Jurkat, Clone E6-1 (cell line): Measurements from ENCODE around the gene C20orf144.
"Not testable (repeated sequence)": the region's sequence is repeated elsewhere in the genome, so short reads cannot be mapped to it uniquely, and the experiment has no call there.

ENCODE experiments used
- DNase-seq: peaks from one replicate; pipeline ENCODE4 v3.0.0-alpha.2; 2011; ENCODE audit warnings: low read depth, low spot score
- H3K4me3 ChIP-seq: 2 replicates; pipeline ENCODE4 v1.5.1; 2011; ENCODE audit warnings: mild to moderate bottlenecking, low read length, control low read depth, moderate library complexity

C20orf144 gene

DNA sequence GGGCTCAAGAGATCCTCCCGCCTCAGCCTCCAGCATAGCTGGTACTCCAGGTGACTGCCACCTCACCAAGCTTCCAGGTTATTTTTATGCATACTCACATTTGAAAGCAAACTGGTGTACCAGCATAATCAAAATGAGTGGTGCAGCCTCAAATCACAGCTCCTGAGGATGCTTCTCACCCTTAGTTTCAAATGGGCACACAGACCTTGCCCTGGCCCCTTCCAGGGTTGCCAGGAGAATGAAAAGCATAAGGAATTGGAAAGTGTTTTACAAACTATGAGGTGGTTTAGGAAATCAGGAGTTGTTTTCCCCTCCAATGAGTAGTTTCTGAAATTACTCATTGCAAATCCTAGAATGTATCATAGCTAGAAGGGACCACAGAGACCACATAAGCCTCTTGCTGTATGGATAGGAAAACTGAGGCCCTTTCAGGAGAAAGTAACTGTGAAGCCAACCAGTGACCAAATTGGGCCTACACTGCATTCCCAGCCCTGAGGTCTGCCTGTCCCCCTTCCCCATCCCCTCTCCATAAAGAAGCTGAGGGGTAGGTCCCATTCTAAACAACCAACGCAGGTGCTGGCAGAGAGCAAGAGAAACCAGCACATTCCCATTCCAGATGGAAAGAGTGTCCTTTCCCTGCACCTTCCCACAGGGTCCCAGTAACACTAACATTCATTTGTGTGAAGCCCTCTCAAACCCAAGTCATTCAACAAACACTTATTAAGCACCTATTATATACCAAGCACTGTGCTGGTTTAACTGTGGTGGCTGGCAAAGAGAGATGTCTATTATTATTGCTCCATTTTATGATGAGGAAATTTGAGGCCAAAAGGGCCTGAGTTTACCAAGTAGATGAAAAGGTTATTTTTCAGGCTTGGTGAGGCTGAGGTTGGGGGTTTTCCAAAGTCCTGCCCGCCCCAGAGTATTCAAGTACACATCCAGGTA lies 26.1 kb downstream of the C20orf144 start:
- H3K4me3 ChIP-seq = no peak overlapping the region
- no peak for DNase-seq

GRCh38 chr20:33688938-33689424 lies 26.9 kb downstream of the C20orf144 start:
- H3K4me3 ChIP-seq = no peak overlapping the region
- no peak for DNase-seq

- DNase-seq = no peak
- H3K4me3 ChIP-seq = no peak overlapping the region
Observed at GRCh38 chr20:33689493-33689892, 27.4 kb downstream of the C20orf144 start.

GRCh38 chr20:33689973-33690372 lies 27.8 kb downstream of the C20orf144 start:
- DNase-seq = peak; percentile 81
- peak overlapping the region; percentile 11; the same call in 1 of the 2 replicates for H3K4me3 ChIP-seq

DNA sequence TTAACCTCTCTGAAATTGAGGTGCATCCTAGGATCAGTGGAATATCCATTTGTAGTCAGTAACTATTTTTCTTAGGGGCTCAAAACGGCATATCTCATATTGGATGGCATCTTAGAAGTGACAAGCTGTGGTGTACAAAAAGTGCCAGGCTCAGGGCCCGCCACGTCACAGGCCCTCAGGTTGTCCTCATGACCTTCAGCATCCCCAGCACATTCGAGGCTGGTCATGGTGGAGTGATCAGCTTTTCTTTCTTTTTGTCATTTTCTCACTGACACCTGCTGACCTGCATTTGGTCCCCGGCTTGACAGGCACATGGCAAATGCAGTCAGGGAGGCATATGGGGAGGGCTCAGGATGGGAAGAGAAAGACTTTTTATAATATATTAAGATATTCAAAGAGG lies 31.2 kb downstream of the C20orf144 start:
- DNase-seq = no peak
- no peak overlapping the region for H3K4me3 ChIP-seq

DNA sequence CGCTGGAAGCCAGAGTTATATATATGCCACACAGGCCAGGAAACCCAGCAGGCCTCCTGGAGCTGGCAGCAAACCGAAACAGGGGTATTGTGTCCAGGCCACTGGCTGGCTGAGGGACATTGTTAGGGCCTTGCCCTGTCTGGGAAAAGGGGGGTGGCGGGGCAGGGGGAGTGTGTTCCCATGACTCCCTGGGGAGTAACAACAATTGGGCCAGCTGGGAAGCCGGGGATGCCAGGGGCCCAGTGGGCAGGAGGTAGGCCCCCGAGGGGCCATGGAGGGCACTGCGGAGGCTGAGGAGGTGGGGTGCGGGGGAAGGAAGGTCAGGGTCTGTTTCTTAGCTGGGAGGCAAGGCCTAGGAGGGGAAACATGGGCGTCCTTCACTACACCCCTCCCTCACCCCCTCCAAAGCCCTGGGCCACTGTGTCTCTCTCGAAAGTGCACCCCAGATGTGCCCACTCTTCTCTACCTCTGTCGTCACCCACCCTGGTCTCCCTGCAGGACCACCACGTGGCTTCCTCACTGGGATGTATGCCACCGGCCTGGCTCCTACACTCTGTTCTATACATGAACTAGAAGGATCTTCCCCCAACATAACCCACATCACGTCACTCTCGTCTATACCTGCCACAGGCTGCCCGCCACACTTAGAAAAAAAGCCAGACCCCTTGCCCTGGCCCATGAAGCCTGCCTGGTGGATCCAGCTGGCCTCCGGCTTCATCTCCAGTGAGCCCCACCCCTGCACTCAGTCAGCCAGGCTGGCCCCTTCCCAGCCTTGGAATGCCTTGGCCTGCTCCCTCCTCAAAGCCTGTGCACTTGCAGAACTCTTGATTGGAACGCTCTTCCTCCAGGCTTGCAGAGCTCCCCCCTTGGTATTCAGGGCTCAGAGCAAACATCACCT lies 31.9 kb downstream of the C20orf144 start:
- H3K4me3 ChIP-seq = no peak overlapping the region
- no peak for DNase-seq

DNA sequence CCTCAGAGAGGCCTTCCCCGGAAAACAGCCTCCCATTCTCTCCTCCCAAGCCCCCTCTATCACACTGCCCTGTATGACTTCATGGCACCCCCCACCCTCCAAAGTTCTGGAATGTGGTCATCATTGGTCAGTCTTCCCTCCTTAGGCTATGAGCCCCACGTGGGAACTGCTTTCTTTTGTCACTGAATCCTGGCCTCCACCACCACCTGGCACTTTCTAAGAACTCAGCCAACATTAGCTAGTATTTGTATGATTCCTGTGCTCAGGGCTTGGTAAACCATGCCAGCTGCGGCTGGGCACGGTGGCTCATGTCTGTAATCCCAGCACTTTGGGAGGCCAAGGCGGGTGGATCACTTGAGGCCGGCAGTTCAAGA lies 32.5 kb downstream of the C20orf144 start:
- no peak for DNase-seq
- H3K4me3 ChIP-seq = no peak overlapping the region

GRCh38 chr20:33696448-33696847 lies 34.3 kb downstream of the C20orf144 start:
- no peak for DNase-seq
- H3K4me3 ChIP-seq = no peak overlapping the region

DNA sequence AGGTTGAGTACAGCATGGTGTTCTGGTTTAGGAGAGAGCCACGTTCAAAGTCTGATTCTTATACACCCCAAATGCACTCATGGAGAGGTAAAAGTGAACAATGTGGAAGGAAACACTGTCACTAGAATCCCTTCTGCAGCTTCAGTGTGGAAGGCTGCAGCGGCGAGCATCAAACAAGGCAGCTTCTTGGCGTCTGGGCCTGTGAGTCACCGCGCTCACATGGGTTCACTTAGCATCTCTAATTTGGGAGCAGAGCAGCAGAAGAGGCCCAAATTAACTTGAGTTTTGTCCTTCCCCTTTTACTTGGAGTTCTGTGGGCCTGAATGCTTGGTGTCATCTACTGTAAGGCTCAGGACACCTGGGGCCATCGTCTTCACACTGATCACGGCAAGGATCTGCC lies 35.0 kb downstream of the C20orf144 start:
- no peak overlapping the region for H3K4me3 ChIP-seq
- DNase-seq = no peak

- DNase-seq, H3K4me3 ChIP-seq: not testable (repeated sequence)
Observed at GRCh38 chr20:33698966-33699365, 36.8 kb downstream of the C20orf144 start.

DNA sequence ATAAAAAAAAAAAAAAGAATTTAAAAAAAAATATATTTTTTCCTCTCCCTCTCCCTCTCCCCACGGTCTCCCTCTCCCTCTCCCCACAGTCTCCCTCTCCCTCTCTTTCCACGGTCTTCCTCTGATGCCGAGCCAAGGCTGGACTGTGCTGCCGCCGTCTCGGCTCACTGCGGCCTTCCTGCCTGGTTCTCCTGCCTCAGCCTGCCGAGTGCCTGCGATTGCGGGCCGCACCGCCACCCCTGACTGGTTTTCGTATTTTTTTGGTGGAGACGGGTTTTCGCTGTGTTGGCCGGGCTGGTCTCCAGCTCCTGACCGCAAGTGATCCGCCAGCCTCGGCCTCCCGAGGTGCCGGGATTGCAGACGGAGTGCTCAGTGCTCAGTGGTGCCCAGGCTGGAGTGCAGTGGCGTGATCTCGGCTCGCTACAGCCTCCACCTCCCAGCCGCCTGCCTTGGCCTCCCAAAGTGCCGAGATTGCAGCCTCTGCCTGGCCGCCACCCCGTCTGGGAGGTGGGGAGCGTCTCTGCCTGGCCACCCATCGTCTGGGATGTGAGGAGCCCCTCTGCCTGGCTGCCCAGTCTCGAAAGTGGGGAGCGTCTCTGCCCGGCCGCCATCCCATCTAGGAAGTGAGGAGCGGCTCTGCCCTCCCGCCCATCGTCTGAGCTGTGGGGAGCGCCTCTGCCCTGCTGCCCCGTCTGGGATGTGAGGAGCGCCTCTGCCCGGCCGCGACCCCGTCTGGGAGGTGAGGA lies 38.7 kb downstream of the C20orf144 start:
- not testable (repeated sequence) for H3K4me3 ChIP-seq, DNase-seq

DNA sequence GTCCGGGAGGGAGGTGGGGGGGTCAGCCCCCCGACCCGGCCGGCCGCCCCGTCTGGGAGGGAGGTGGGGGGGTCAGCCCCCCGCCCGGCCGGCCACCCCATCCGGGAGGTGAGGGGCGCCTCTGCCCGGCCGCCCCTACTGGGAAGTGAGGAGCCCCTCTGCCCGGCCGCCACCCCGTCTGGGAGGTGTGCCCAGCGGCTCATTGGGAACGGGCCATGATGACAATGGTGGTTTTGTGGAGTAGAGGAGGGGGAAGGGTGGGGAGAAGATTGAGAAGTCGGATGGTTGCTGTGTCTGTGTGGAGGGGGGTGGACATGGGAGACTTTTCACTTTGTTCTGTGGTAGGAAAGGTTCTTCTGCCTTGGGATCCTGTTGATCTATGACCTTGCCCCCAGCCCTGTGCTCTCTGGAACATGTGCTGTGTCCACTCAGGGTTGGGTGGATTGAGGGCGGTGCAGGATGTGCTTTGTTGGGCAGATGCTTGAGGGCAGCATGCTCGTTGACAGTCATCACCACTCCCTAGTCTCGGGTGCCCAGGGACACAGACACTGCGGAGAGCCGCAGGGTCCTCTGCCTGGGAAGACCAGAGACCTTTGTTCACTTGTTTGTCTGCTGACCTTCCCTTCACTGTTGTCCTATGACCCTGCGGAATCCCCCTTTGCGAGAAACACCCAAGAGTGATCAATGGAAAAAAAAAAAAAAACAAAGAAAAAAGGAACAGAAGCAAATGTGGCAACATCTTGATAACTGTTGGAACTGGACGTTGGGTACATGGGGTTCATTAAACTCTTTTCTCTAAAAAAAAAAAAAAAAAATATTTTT lies 39.7 kb downstream of the C20orf144 start:
- DNase-seq = no peak
- H3K4me3 ChIP-seq = no peak overlapping the region

- H3K4me3 ChIP-seq = no peak overlapping the region
- DNase-seq = no peak
Observed at GRCh38 chr20:33702861-33703260, 40.7 kb downstream of the C20orf144 start.

GRCh38 chr20:33703498-33704137 lies 41.5 kb downstream of the C20orf144 start:
- H3K4me3 ChIP-seq = no peak overlapping the region
- no peak for DNase-seq

- no peak for DNase-seq
- H3K4me3 ChIP-seq = no peak overlapping the region
Observed at GRCh38 chr20:33704197-33704924, 42.2 kb downstream of the C20orf144 start.

GRCh38 chr20:33707668-33708067 lies 45.5 kb downstream of the C20orf144 start:
- no peak for DNase-seq
- no peak overlapping the region for H3K4me3 ChIP-seq

- H3K4me3 ChIP-seq = no peak overlapping the region
- DNase-seq = no peak
Observed at GRCh38 chr20:33709398-33709797, 47.3 kb downstream of the C20orf144 start.
